AG10803 (cell line): ENCODE measurements around the gene CHMP6.

Experiments
- DNase-seq: peaks from one replicate; pipeline ENCODE4 v3.0.0; 2010; ENCODE audit warnings: low read depth
- H3K4me3 ChIP-seq: 2 replicates; pipeline ENCODE4 v1.5.1; 2011; ENCODE audit warnings: mild to moderate bottlenecking, low read length, control low read depth
- TF ChIP-seq, protein P1 (sequence below): conservative IDR thresholded peaks from 2 replicates; pipeline ENCODE4 v1.5.1; 2011; ENCODE audit warnings: mild to moderate bottlenecking, low read length, control low read depth, inconsistent platforms

Gene CHMP6

DNA sequence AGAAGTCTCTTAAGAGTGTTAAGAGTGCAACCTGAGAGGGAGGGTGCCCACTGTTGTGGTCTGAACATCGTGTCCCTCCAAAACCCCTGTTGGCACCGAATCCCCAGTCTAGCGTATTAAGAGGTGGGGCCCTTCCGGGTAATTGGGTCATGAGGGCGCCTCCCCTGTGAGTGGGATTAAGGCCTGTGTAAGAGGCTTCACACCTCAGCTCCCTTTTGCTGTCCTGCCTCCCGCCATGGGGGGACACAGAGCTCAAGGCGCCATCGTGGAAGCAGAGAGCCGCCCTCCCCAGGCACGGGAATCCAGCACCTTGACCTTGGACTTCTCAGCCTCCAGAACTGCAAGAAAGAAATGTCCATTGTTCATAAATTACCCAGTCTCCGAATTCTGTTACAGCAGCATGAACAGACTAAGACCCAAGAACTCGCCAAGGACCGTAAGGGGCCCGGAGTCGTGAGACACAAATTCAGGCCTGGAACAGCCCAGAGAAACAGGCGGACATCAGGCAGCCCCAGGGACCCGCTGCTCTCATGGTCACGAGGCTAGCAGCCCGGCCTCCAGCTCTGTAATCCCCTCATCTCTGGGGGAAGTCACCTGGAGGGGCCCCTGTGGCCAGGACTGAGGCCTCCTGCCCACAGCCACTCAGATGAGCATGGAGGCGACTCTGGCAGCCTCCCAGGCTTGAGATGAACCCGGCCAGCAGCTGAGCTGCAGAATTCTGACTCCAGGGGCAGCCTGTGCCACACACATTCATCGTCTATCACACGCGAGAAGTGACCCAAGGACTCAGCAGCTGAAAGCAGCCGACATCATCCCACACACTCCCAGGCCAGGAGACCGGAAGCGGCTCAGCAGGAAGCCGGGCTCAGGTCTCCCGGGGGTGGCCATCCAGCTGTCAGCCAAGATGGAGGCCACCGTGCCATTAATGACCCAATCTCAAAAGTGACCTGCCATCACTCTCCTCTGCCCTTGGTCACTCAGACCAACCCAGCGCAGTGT, 12.8 kb upstream of the CHMP6 start:
- H3K4me3 ChIP-seq: no peak overlapping the region
- TF ChIP-seq, protein P1, sequence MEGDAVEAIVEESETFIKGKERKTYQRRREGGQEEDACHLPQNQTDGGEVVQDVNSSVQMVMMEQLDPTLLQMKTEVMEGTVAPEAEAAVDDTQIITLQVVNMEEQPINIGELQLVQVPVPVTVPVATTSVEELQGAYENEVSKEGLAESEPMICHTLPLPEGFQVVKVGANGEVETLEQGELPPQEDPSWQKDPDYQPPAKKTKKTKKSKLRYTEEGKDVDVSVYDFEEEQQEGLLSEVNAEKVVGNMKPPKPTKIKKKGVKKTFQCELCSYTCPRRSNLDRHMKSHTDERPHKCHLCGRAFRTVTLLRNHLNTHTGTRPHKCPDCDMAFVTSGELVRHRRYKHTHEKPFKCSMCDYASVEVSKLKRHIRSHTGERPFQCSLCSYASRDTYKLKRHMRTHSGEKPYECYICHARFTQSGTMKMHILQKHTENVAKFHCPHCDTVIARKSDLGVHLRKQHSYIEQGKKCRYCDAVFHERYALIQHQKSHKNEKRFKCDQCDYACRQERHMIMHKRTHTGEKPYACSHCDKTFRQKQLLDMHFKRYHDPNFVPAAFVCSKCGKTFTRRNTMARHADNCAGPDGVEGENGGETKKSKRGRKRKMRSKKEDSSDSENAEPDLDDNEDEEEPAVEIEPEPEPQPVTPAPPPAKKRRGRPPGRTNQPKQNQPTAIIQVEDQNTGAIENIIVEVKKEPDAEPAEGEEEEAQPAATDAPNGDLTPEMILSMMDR: no peak
- no peak for DNase-seq

DNA sequence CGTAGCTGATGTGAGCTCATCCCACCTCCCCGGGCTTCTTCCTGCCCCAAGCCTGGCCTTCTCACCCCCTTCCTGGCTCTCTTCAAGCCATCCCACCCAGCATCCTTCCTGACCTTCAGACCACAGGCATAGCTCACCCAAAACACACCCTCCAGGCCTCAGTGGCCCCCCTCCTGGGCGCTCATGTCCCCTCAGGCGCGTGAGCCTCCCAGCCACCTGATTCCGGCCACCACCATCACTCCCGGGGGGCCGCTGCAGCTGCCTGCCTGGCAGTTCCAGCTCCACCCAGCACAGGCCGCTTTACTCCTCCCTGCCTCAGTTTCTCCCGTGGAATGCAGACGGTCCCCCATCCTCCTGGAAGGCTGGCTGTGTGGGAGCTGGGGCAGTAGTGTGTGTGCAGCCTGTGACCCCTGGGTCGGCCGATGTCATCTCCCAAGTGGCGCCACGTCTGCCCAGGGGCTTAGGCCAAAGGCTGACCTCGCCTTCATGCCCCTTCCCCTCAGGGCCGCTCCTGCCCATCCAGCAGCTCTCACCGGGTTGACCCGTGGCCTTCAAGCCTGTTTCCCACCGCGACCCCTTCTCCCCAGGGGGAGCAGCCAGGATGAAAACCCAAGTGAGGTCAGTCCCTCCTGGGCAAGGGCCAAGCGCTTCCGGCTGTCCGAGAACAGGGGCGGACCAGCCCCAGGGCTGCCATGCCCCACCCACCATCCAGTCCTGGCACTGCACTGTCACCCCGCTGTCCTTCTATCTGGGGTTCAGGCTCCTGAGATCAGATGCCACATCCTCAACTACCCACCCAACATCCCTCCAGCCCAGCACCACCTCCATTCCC, 11.9 kb upstream of the CHMP6 start:
- H3K4me3 ChIP-seq: no peak overlapping the region
- DNase-seq: no peak
- TF ChIP-seq, protein P1: no peak

DNA sequence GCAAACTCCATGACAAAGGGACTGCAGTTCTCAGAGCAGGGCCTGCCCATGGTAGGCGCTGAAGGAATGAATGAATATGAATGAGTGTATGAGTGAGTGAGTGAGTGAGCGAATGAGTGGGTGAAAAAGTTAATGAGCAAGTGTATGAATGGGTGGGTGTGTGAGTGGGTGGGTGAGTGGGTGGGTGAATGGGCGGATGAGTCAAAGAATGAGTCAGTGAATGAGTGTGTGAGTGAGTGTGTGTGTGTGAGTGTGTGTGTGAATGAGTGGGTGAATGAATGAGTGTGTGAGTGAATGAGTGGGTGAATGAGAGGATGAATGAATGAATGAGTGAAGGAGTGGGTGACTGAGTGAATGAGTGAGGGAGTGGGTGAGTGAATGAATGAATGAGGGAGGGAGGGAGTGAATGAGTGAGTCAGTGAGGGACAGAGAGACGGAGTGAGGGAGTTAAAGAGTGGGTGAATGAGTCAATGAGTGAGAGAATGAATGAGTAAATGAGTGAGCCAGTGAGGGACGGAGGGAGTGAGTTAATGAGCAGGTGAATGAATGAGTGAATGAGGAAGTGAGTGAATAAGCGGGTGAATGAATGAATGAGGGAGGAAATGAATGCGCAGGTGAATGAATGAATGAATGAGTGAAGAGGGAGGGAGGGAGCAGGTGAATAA, 11.1 kb upstream of the CHMP6 start:
- DNase-seq: peak; percentile 31
- H3K4me3 ChIP-seq: no peak overlapping the region
- TF ChIP-seq, protein P1: no peak

DNA sequence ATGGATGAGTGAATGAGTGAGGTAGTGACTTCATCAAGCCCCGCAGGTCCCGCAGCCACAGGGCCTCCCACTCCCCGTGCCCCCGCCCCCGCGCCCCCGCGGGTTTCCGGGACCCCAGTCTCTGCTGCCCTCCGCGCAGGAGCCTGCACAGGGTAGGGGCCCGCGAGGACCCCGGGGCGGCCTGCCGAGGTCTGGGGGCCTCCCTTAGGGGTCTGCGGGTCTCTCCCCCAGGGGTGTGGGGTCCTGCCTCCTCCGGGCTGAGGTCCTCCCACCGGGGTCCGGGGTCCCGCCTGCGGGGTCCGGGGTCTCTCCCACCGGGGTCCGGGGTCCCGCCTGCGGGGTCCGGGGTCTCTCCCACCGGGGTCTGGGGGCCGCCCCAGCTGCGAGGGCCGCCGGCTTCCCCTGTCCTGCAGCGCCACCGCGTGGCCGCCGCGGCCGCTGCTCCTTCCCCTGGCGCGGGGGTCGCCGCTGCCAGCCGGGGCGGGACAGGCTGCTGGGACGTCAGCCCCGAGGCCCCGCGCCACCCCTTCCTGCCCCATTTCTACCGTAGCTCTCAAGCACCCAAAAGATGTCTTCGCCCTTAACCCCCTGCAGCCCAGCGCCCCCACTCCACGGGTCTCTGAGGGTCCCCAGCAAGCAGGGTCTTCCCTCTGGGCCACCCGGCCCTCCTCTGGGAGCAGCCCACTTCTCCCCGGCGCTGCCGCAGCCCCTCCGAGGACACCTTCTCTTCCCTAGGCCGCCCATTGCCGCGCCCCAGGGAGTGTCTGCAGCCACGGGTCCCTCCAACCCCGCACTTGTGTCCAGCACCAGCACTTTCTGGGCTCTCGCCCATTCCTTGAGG, 10.4 kb upstream of the CHMP6 start:
- peak overlapping the region; percentile 20; the same call in 1 of the 2 replicates for H3K4me3 ChIP-seq
- TF ChIP-seq, protein P1: peak; percentile 10; the same call in 1 of the 2 replicates
- no peak for DNase-seq

DNA sequence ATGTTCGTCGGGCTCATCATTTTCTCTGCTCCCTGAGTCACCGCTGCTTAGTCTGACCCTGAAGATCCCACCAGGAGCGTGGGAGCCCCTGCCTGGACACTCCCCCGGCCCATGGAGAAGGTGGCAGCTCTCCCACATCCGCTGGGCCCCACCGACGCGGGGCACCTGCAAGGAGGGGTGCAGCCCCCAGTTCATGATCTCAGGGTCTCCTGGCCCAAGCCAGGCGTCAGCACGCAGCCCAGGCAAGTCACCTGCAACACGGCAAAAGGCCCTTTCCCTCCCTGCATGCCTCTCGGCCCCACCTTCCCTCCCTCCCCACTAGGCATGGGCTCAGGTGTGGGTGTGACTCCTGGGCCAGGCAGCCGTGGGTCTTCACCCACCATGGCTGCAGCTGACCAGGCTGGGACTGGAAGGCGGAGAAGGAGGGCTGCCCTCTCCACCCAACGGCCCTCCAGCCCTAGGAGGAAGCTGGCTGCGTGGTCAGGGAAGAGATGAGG, 9.7 kb upstream of the CHMP6 start:
- TF ChIP-seq, protein P1: no peak
- no peak for DNase-seq
- H3K4me3 ChIP-seq: no peak overlapping the region

DNA sequence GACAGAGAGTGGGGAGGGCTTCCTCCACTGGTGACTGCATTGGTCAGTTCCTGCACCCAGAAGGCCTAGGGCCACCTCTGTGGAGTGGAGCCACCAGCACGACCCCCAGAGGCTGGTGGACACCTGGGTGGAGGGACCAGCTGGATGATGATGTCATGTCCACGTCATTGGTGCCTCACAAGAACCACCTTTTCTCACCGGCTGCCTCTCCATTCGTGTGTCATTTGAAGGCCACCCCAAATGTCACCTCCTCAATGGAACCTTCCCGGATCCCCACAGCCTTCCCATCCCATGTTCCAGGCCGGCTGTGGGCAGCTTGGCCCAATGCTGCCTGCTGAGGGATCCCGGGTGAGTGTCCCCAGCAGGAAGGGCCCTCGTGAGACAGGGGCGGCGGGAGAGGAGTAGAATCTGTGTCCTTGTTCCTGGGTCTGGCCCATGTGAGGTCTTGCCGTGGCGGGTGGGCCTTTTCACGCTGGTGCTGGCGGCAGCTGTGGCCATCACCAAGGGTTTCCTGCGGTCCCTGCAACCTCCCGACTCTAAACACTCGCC, 9.1 kb upstream of the CHMP6 start:
- TF ChIP-seq, protein P1: no peak
- H3K4me3 ChIP-seq: no peak overlapping the region

More for the DNA sequence above, 9.1 kb upstream of the CHMP6 start:
- DNase-seq: no peak
